GM19193 (cell line): ENCODE measurements around the gene ASPDH.

Source experiments
- POLR2A ChIP-seq: IDR thresholded peaks from 4 replicates; pipeline ENCODE4 v1.6.1; 2011; ENCODE audit not compliant: insufficient read depth, insufficient read length; ENCODE audit errors: extremely low read depth

Gene ASPDH

DNA sequence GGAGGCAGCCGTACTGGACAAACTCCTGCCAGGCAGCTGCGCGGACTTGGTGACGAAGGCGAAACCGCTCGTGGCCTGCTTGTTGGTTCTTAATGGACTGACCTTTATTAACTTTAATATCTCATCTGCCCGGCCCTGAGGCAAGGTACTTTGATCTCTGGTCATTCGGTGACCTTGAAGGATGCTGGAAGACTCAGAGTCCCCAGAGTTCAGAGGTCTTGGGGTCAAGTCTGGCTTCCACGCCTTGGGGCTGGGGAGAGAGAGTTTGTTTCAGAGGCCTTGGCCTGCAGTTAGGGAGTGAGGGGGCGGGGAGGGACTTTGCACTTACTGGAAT, 47.0 kb downstream of the ASPDH start:
- no peak for TF ChIP-seq POLR2A

DNA sequence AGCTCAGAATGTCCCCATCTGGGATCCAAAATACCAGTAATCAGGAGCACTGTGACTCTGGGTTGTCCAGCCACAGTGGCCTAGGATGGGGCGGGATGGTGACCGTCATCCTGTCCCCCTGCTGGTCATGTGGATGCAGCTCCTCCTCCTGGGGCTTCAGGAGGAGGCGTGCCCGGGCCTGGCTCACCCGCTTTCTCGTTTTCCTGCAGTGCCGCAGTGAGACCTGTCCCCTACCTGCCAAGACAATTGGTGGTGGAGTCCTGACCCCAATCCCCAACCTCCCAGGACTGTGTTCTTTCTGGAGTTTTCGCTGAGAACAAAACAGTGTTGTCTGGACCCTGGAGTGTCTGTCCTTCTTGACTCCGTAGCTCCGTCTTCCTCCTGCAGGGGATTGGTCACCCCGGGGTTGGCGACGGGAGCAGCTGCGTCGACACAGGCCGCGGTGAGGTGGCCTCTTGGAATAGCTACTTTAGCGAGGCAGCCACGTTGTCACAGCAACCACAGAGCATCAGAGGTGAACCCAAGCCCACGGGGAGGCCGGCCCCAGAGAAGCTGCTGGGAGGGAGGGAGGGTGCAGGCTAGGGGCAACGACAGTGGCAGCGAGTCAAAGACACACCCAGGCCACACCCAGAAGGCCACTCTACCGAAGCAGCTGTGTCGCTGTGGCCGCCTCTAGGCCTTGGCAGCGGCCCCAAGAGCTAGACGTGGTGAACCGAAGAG, 47.6 kb downstream of the ASPDH start:
- no peak for TF ChIP-seq POLR2A

DNA sequence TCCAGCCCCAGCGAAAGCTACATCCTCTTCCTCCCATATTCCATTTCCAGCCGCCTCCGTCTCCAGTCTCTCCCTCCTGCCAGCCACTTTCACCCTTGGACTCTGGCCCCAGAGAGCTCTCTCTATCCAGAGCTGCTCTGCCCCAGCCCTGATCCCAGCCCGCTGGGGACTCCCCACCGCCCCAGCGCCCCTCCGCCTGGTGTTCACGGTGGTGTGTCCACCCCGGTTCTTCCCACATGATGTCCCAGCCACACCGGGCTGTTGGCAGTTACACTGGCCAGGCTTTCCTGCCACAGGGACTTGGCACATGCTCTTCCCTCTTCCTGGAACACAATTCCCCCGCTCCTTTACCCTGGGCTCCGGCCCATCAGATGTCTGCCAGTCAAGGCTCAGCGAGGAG, 48.7 kb downstream of the ASPDH start:
- no peak for TF ChIP-seq POLR2A

DNA sequence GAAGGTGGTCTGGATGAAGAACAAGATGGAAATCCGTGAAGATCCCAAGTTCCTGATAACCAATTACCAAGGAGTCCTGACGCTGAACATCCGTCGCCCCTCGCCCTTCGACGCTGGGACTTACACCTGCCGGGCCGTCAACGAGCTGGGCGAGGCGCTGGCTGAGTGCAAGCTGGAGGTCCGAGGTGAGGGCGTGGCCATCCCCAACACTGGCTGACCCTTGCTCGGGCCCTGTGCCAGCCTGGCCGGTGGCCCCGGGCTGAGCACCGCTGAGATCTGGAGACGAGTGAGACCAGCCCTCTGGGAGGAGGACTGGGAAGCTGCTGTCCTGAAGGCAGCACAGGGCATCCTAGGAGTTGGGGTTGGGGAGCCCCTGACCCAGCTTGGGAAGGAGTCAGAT, 49.4 kb downstream of the ASPDH start:
- TF ChIP-seq POLR2A: no peak

DNA sequence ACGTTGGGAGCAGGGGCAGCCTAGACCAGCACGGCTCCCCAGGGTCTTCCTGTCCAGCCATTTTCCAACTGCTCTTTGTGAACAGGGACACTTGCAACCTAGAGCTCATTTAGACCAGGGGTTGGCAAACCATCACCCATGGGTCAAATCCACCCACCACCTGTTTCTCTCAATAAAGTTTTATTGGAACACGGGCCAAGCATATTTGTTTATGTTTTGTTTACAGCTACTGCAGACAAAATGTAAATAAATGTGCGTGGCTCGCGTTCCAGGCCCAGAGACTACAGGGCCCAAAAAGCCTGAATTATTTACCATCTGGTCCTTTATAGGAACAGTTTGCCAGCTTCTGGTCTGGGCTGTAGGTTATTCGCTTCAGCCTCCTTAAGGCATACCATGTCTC, 50.7 kb downstream of the ASPDH start:
- TF ChIP-seq POLR2A: no peak
